Measurements from ENCODE around the gene PHF3.
A peak's percentile ranks its signal among the peaks of the same experiment; 100 is the strongest.
"Not testable (repeated sequence)": the region's sequence is repeated elsewhere in the genome, so short reads cannot be mapped to it uniquely, and the experiment has no call there.

Gene PHF3

DNA sequence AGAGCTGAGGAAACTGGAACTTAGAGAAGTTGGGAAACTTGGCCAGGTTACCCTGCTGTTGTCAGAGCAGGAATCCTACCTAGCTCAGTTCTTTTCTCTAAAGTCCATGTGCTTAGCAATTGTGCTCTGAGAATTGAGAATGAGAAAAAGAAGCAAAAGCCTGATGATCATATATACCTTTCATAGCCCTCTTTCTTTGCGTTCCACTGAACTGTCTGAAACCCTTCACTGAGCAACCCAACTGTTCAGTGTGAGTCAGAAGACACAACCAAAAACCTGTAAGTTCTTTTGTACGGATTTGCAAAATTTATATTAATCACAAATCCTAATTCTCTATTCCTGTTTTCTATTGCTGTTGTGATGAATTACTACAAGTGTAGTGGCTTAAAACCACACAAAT, 80.6 kb downstream of the PHF3 start:
- Mint-ChIP-seq H3K4me3 (no peak overlapping the region), H3K4me1 (no peaks in the 10 kb centered on the region), H3K9me3 (no peaks in the 10 kb centered on the region), H3K27ac (no peak overlapping the region), H3K27me3 (no peaks in the 10 kb centered on the region), H3K36me3 (peaks cover 15% of the 10 kb centered on the region)

- Mint-ChIP-seq H3K27me3 (no peaks in the 10 kb centered on the region), H3K4me3 (no peak overlapping the region), H3K4me1 (peaks cover 8% of the 10 kb centered on the region), H3K9me3 (no peaks in the 10 kb centered on the region), H3K27ac (no peak overlapping the region), H3K36me3 (peaks cover 2% of the 10 kb centered on the region)
Observed at GRCh38 chr6:63721181-63721580, 85.6 kb downstream of the PHF3 start.

DNA sequence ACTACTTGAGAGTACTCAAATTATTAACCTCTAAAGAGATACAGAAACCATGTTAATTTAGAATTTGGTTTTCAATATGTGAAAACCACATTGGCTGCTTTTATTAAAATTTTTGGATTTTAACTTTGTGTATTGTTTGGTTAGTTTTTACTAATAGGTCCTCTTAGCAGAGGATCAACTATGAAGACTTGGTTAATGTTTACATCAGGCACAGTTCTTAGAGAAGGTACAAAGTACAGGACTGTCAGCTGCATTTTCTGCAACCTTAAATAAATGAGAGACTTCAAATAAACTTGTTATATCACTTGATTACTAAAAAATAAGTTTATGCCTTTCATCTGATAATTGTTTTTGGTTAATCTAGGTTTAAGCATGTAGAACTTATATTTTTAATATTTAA, 89.1 kb downstream of the PHF3 start:
- no peak overlapping the region for H3K27ac Mint-ChIP-seq
- H3K4me3 Mint-ChIP-seq: no peak overlapping the region
- H3K36me3 Mint-ChIP-seq: peaks cover 2% of the 10 kb centered on the region
- H3K9me3 Mint-ChIP-seq: no peaks in the 10 kb centered on the region
- H3K27me3 Mint-ChIP-seq: no peaks in the 10 kb centered on the region
- H3K4me1 Mint-ChIP-seq: peaks cover 19% of the 10 kb centered on the region

GRCh38 chr6:63730311-63730710, 94.7 kb downstream of the PHF3 start:
- peaks cover 15% of the 10 kb centered on the region for H3K4me1 Mint-ChIP-seq
- H3K36me3 Mint-ChIP-seq: peaks cover 5% of the 10 kb centered on the region
- H3K4me3 Mint-ChIP-seq: no peak overlapping the region
- no peaks in the 10 kb centered on the region for H3K9me3 Mint-ChIP-seq
- no peak overlapping the region for H3K27ac Mint-ChIP-seq
- no peaks in the 10 kb centered on the region for H3K27me3 Mint-ChIP-seq

- Mint-ChIP-seq H3K27me3 (no peaks in the 10 kb centered on the region), H3K27ac (no peak overlapping the region), H3K36me3 (peaks cover 5% of the 10 kb centered on the region), H3K4me3 (no peak overlapping the region), H3K4me1 (peaks cover 4% of the 10 kb centered on the region), H3K9me3 (no peaks in the 10 kb centered on the region)
Observed at GRCh38 chr6:63731930-63732329, 96.3 kb downstream of the PHF3 start.

GRCh38 chr6:63732336-63732735, 96.7 kb downstream of the PHF3 start:
- Mint-ChIP-seq H3K27me3 (no peaks in the 10 kb centered on the region), H3K4me3 (no peak overlapping the region), H3K36me3 (peaks cover 5% of the 10 kb centered on the region), H3K9me3 (no peaks in the 10 kb centered on the region), H3K4me1 (no peaks in the 10 kb centered on the region), H3K27ac (no peak overlapping the region)

- no peak overlapping the region for H3K27ac Mint-ChIP-seq
- H3K27me3 Mint-ChIP-seq: no peaks in the 10 kb centered on the region
- no peaks in the 10 kb centered on the region for H3K9me3 Mint-ChIP-seq
- H3K36me3 Mint-ChIP-seq: peaks cover 9% of the 10 kb centered on the region
- H3K4me1 Mint-ChIP-seq: no peaks in the 10 kb centered on the region
- no peak overlapping the region for H3K4me3 Mint-ChIP-seq
Observed at GRCh38 chr6:63734923-63735322, 99.3 kb downstream of the PHF3 start.

DNA sequence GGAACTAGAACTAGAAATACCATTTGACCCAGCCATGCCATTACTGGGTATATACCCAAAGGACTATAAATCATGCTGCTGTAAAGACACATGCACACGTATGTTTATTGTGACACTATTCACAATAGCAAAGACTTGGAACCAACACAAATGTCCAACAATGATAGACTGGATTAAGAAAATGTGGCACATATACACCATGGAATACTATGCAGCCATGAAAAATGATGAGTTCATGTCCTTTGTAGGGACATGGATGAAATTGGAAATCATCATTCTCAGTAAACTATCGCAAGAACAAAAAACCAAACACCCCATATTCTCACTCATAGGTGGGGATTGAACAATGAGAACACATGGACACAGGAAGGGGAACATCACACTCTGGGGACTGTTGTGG, 102.6 kb downstream of the PHF3 start:
- not testable (repeated sequence) for H3K36me3 Mint-ChIP-seq, H3K4me3 Mint-ChIP-seq, H3K27ac Mint-ChIP-seq, H3K9me3 Mint-ChIP-seq, H3K27me3 Mint-ChIP-seq, H3K4me1 Mint-ChIP-seq

DNA sequence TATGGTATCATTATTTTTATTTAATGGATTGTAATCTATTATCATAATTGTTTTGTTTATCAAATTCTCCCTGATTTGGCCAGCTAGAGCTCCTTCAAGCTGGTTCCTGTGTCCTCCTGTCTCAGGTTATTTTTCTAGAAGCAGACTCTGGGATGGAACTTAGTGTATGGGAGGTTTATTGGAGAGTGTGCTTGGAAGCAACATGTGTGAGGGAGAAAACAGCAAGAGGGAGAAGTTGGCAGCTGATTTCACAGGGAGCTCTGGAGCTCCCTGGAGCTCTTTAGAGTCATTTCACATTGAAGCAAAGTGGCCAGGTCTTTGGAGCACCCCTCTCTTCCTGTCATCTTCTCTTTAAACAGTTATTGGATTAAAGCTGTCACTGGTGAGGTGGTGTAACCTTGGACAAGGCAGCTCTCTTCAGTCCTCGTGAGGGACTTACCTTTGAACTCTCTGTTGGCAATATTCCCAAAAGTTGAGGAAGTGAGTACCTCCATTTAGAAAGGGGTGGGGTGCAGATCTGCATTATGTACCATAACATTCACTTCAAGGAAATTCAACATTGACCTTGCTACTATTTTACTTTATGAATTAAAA, 103.6 kb downstream of the PHF3 start:
- peaks cover 7% of the 10 kb centered on the region for H3K4me1 Mint-ChIP-seq
- no peak overlapping the region for H3K27ac Mint-ChIP-seq
- H3K36me3 Mint-ChIP-seq: peaks cover 3% of the 10 kb centered on the region
- no peaks in the 10 kb centered on the region for H3K27me3 Mint-ChIP-seq
- H3K4me3 Mint-ChIP-seq: no peak overlapping the region
- peaks cover 4% of the 10 kb centered on the region for H3K9me3 Mint-ChIP-seq

- Mint-ChIP-seq H3K36me3 (peaks cover 3% of the 10 kb centered on the region), H3K9me3 (peaks cover 4% of the 10 kb centered on the region), H3K27me3 (no peaks in the 10 kb centered on the region), H3K4me1 (peaks cover 7% of the 10 kb centered on the region), H3K4me3 (no peak overlapping the region), H3K27ac (no peak overlapping the region)
Observed at GRCh38 chr6:63740709-63741108, 105.1 kb downstream of the PHF3 start.

GRCh38 chr6:63742060-63742459, 106.5 kb downstream of the PHF3 start:
- H3K9me3 Mint-ChIP-seq: peaks cover 4% of the 10 kb centered on the region
- H3K36me3 Mint-ChIP-seq: peaks cover 5% of the 10 kb centered on the region
- H3K4me3 Mint-ChIP-seq: no peak overlapping the region
- peak overlapping the region; percentile 12 for H3K27ac Mint-ChIP-seq
- peaks cover 7% of the 10 kb centered on the region for H3K4me1 Mint-ChIP-seq
- H3K27me3 Mint-ChIP-seq: no peaks in the 10 kb centered on the region

GRCh38 chr6:63743691-63744090, 108.1 kb downstream of the PHF3 start:
- Mint-ChIP-seq H3K4me1 (peaks cover 7% of the 10 kb centered on the region), H3K27me3 (no peaks in the 10 kb centered on the region), H3K36me3 (peaks cover 14% of the 10 kb centered on the region), H3K27ac (no peak overlapping the region), H3K9me3 (peaks cover 4% of the 10 kb centered on the region), H3K4me3 (no peak overlapping the region)

DNA sequence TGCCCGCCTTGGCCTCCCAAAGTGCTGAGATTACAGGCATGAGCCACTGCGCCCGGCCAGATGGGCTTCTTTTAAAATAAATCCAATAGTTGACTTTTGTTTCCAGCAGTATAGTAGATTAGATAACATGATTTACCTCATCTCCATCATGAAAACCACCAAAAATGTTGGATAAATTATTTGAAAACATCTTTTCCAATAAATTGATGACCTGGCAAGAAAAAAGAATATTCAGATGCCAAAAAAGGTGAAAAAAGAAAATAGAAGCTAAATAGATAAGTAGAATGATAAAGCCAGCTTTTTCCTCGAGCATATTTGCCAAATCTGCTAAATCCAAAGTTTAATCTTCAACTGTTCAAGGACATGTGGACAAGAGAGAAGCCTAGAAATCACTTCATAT, 109.2 kb downstream of the PHF3 start:
- H3K27ac Mint-ChIP-seq: no peak overlapping the region
- H3K4me3 Mint-ChIP-seq: no peak overlapping the region

DNA sequence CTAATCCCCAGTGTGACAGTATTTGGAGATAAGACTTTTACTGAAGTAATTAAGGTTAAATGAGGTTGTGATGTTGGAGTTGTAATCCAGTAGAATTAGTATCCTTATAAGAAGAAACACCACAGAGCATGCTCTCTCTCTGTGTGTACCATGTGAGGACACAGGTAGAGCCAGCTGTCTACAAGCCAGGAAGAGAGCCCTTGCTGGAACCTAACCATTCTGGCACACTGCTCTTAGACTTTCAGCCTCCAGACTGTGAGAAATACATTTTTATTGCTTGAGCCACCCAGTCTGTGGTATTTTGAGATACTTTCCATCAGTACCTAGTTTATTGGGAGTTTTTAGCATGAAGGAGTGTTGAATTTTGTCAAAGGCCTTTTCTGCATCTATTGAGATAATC, 110.2 kb downstream of the PHF3 start:
- no peak overlapping the region for H3K27ac Mint-ChIP-seq
- peaks cover 21% of the 10 kb centered on the region for H3K36me3 Mint-ChIP-seq
- H3K4me1 Mint-ChIP-seq: no peaks in the 10 kb centered on the region
- no peak overlapping the region for H3K4me3 Mint-ChIP-seq
- H3K27me3 Mint-ChIP-seq: no peaks in the 10 kb centered on the region
- H3K9me3 Mint-ChIP-seq: no peaks in the 10 kb centered on the region

More for the DNA sequence above, 109.2 kb downstream of the PHF3 start:
- Mint-ChIP-seq H3K4me1 (peaks cover 7% of the 10 kb centered on the region), H3K9me3 (peaks cover 4% of the 10 kb centered on the region), H3K36me3 (peaks cover 16% of the 10 kb centered on the region), H3K27me3 (no peaks in the 10 kb centered on the region)

- no peaks in the 10 kb centered on the region for H3K9me3 Mint-ChIP-seq
- H3K27ac Mint-ChIP-seq: no peak overlapping the region
- H3K4me3 Mint-ChIP-seq: no peak overlapping the region
- H3K27me3 Mint-ChIP-seq: no peaks in the 10 kb centered on the region
- no peaks in the 10 kb centered on the region for H3K4me1 Mint-ChIP-seq
- H3K36me3 Mint-ChIP-seq: peaks cover 30% of the 10 kb centered on the region
Observed at GRCh38 chr6:63750400-63750799, 114.8 kb downstream of the PHF3 start.

DNA sequence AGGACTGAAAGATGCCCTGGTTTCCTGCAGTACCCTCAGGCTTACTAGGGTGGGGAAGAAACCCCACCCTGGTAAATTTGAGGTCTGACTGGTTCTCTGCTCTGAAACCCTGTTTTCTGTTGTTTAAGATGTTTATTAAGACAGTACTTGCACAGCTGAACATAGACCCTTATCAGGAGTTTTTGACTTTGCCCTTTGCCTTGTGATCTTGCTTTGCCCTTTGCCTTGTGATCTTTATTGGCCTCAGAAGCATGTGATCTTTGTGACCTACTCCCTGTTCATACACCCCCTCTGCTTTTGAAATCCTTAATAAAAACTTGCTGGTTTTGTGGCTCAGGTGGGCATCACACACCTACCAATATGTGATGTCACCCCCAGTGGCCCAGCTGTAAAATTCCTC, 121.7 kb downstream of the PHF3 start:
- not testable (repeated sequence) for H3K27ac Mint-ChIP-seq, H3K27me3 Mint-ChIP-seq, H3K4me3 Mint-ChIP-seq, H3K4me1 Mint-ChIP-seq, H3K9me3 Mint-ChIP-seq
- H3K36me3 Mint-ChIP-seq: peaks cover 20% of the 10 kb centered on the region

- no peak overlapping the region for H3K4me3 Mint-ChIP-seq
- peaks cover 18% of the 10 kb centered on the region for H3K36me3 Mint-ChIP-seq
- H3K27me3 Mint-ChIP-seq: no peaks in the 10 kb centered on the region
- no peaks in the 10 kb centered on the region for H3K4me1 Mint-ChIP-seq
- H3K9me3 Mint-ChIP-seq: no peaks in the 10 kb centered on the region
- H3K27ac Mint-ChIP-seq: no peak overlapping the region
Observed at GRCh38 chr6:63757826-63758225, 122.2 kb downstream of the PHF3 start.

All from activated naive CD4-positive, alpha-beta T cell treated with anti-CD3 and anti-CD28 coated beads, Interleukin-2, amount 50 U/mL, for 24 hours (primary cell).